Erythroblast (primary cell): ENCODE results near the gene GPANK1.

ENCODE experiments used
- GATA1 ChIP-seq: IDR thresholded peaks from 2 replicates; pipeline ENCODE4 v1.6.1; 2011; ENCODE audit warnings: low read depth, mild to moderate bottlenecking, control low read depth, low read length, moderate library complexity
- POLR2A ChIP-seq: IDR thresholded peaks from 2 replicates; pipeline ENCODE4 v1.6.1; 2011; ENCODE audit warnings: mild to moderate bottlenecking, low read length

DNA sequence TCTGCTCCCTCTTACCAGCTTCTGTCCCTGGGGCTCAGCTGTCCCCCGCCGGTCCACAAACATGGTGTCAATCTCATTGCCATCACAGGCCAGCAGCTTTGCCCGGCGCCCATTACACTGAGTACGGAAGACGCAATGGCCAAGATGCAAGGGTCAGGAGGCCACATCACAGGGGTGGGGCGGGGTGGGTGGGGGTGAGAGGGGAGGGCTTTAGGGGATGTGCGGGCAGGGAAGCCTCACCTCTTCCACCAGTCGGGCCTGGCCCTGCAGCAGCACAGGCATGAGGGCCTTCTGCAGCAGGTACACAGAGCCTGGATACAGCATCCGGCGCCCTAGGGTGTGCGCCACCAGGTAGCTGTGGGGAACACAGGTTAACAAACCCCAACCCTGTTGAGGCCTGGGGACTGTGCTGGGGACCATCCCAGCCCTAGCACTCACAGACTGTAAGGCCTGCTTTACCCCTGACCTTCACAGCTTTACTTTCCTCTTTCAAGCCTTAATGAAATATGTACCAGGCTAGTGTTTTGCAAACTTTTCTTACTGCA lies 26.8 kb upstream of the GPANK1 start:
- no peak for TF ChIP-seq POLR2A
- no peak for TF ChIP-seq GATA1
